Measurements from ENCODE around the gene SLC34A1.

SLC34A1 gene

DNA sequence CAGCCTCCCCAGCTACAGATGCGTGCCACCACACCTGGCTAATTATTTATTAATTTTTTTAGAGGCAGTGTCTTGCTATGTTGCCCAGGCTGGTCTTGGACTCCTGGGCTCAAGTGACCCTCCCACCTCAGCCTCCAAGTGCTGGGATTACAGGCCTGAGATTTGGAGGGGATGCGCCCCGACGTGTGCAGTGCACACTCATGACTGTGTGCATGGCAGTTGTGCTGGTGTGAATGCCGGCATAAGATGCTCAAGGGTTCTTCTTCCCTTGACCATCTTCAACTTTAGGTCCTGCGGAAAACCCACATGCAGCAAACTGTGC is 3.5 kb upstream of the SLC34A1 start:
- TF ChIP-seq, protein P1, sequence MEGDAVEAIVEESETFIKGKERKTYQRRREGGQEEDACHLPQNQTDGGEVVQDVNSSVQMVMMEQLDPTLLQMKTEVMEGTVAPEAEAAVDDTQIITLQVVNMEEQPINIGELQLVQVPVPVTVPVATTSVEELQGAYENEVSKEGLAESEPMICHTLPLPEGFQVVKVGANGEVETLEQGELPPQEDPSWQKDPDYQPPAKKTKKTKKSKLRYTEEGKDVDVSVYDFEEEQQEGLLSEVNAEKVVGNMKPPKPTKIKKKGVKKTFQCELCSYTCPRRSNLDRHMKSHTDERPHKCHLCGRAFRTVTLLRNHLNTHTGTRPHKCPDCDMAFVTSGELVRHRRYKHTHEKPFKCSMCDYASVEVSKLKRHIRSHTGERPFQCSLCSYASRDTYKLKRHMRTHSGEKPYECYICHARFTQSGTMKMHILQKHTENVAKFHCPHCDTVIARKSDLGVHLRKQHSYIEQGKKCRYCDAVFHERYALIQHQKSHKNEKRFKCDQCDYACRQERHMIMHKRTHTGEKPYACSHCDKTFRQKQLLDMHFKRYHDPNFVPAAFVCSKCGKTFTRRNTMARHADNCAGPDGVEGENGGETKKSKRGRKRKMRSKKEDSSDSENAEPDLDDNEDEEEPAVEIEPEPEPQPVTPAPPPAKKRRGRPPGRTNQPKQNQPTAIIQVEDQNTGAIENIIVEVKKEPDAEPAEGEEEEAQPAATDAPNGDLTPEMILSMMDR (conservative IDR thresholded peaks at IDR 0.05; ENCODE audit: low read depth, low read length), result no peak
- DNase-seq (ENCODE audit: low read depth), result no peak
- H3K4me3 ChIP-seq (ENCODE audit: low read depth, low read length), result no peak overlapping the region

DNA sequence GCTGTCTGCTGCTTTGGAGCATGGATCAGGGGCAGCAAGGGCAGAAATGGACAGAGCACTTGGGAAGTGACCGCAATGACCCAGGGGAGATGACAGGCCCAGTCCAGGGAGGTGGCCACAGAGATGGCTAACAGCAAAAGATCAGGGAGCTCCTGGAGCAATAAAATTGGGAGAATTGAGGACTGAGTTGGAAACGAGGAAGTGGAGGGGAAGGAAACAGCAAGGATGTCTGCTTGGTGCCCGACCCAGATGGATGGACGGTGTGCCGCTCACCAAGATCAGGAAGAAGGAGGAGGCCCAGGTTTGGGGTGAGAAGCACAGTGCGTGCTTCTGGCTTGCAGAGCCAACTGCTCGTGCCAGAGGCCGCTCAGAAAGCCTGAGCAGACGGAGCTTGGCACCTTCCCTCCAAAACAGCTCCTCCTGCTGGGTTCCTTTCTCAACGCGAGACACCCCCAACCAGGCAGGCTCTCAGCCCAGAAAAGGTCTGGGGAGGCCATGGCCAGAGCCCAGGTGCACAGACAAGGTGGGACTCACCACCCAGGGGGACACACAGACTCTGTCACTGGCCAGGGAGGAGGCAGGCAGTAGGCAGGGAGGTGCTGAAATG is 1.7 kb upstream of the SLC34A1 start:
- TF ChIP-seq, protein P1 (conservative IDR thresholded peaks at IDR 0.05; ENCODE audit: low read depth, low read length), result peak; percentile 61
- DNase-seq (ENCODE audit: low read depth), result peak; percentile 56

DNA sequence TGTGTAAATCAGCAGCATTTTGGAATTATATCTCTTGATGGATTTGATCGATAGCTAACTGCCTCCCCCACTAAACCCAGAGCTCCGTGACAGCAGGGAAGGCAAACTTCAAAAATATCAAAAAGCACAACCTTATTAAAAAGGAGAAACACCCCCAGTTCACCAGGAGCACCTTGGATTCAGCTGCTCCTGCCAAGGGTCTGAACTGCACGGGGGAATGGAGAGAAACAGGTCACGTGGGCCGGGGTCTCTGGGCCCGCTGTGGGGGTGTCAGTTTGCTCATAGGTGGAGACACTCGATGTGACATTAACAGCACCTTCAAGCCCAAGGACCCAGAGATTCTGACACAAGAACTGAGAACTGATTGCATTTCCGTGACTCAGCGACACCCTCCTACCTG is 1.1 kb upstream of the SLC34A1 start:
- no peak for DNase-seq (ENCODE audit: low read depth)
- TF ChIP-seq, protein P1 (conservative IDR thresholded peaks at IDR 0.05; ENCODE audit: low read depth, low read length), result no peak
- no peak overlapping the region for H3K4me3 ChIP-seq (ENCODE audit: low read depth, low read length)

More for the DNA sequence above, 1.7 kb upstream of the SLC34A1 start:
- no peak overlapping the region for H3K4me3 ChIP-seq (ENCODE audit: low read depth, low read length)

DNA sequence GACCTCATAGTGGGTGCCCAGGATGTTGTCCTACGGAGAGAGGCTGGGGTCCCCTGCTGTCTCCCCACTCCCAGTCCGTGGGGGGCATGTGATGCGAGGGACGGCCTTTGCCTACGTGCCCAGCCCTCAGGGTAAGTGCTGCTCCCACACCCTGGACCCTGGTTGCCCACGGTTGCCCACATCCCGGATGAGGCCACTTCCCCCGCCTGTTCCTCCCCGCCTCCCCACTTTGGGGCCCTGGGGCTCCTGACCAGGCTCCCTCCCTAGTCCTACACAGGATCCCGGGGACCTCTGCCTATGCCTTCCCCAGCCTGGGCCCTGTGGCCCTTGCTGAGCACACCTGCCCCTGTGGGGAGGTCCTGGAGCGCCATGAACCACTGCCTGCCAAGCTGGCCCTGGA is 1.5 kb downstream of the SLC34A1 start:
- TF ChIP-seq, protein P1 (conservative IDR thresholded peaks at IDR 0.05; ENCODE audit: low read depth, low read length), result no peak
- DNase-seq (ENCODE audit: low read depth), result no peak

DNA sequence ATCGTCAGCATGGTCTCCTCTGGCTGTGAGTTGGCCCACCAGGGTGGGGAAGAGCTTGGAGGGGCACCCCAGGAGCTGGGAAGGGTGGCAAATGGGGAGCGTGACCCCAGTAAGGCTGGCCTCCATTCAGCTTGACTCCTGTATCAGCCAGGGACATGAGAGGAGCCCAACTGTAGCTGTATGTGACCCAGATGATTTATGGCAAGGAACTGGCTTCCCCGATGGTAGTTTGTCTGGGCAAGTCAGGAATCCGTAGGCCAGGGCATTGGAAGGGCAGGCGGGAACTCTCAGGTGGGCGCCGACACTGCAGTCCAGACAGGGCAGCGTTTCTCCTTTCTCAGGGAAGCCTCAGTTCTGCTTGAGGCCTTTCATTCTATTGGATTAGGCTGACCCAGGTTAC is 2.3 kb downstream of the SLC34A1 start:
- no peak overlapping the region for H3K4me3 ChIP-seq (ENCODE audit: low read depth, low read length)
- DNase-seq (ENCODE audit: low read depth), result no peak
- TF ChIP-seq, protein P1 (conservative IDR thresholded peaks at IDR 0.05; ENCODE audit: low read depth, low read length), result no peak

More for the DNA sequence above, 1.5 kb downstream of the SLC34A1 start:
- H3K4me3 ChIP-seq (ENCODE audit: low read depth, low read length), result no peak overlapping the region

DNA sequence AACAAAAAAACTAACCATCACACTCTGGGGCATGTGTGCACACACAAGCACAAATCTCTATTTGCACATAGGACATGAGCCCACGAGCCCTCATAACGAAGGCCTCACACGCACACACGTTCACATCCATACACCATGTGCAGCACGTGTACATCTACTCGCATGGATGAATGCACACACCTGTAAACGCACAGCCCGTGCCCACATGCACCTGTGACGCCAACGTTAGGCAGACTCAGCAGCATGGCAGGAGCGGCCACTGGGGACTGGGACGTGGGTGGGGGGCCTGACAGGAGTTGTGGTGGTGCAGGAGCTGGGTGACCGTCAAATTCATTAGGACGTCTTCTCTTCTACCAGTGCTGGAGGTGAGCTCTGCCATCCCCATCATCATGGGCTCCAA is 3.2 kb downstream of the SLC34A1 start:
- TF ChIP-seq, protein P1 (conservative IDR thresholded peaks at IDR 0.05; ENCODE audit: low read depth, low read length), result no peak
- no peak overlapping the region for H3K4me3 ChIP-seq (ENCODE audit: low read depth, low read length)
- DNase-seq (ENCODE audit: low read depth), result no peak

DNA sequence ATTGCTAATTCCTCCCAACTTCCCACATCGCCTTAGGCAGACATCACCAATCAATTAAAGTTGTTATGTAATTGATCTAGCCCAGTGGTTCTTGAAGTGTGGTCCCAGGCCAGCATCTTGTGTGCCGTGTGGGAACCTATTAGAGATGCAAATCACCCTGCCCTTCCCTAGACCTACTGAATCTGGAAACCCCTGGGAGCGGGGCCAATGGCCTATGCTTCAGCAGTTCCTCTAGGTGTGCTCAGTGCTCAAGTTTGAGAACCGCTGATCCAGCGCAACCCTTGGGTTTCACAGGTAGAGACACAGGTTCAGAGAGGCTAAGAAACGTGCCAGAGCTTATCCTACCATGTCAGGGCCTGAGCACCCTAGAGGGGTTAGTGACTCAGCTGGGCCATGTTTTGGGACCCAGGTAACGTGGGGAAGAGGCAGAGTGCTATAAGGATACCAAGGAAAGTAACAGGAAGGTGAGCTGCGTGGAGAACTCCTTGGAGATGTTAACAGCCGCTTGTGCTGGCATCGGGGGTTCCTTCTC is 4.4 kb downstream of the SLC34A1 start:
- TF ChIP-seq, protein P1 (conservative IDR thresholded peaks at IDR 0.05; ENCODE audit: low read depth, low read length), result no peak
- no peak for DNase-seq (ENCODE audit: low read depth)
- H3K4me3 ChIP-seq (ENCODE audit: low read depth, low read length), result no peak overlapping the region

All from choroid plexus epithelial cell (primary cell).